Smooth muscle cell (in vitro differentiated cells): ENCODE measurements around the gene ZNF385B. TPM values are rescaled to one million over a fixed set of nuclear protein-coding genes. Genes with fewer than 3 reads are reported as not detected.

ENCODE experiments used
- DNase-seq: peaks from one replicate; lab custom pipeline; 2025; ENCODE audit not compliant: unreplicated experiment; lab: John Stamatoyannopoulos, UW
- H2AFZ ChIP-seq: fragments of 200-600 bp; sonication (generic); 2 replicates; pipeline ENCODE4 v1.6.0; 2016; ENCODE audit warnings: antibody characterized with exemption, low read depth, mild to moderate bottlenecking
- H3F3A ChIP-seq: fragments of 200-600 bp; sonication (generic); 2 replicates; pipeline ENCODE4 v1.6.0; 2017; ENCODE audit warnings: antibody characterized with exemption, low read depth
- H3K27ac ChIP-seq: fragments of 200-600 bp; sonication (generic); 2 replicates; pipeline ENCODE4 v1.5.1; 2016; ENCODE audit warnings: low read depth, mild to moderate bottlenecking
- H3K27me3 ChIP-seq: fragments of 200-600 bp; sonication (generic); 2 replicates; pipeline ENCODE4 v1.6.1; 2016; ENCODE audit warnings: low read depth, mild to moderate bottlenecking
- H3K36me3 ChIP-seq: fragments of 200-600 bp; sonication (generic); 2 replicates; pipeline ENCODE4 v1.5.1; 2016; ENCODE audit warnings: low read depth
- H3K4me1 ChIP-seq: fragments of 200-600 bp; sonication (generic); 2 replicates; pipeline ENCODE4 v1.5.1; 2016; ENCODE audit warnings: low read depth
- H3K4me2 ChIP-seq: fragments of 200-600 bp; sonication (generic); 2 replicates; pipeline ENCODE4 v1.6.0; 2016; ENCODE audit warnings: mild to moderate bottlenecking
- H3K4me3 ChIP-seq: fragments of 200-600 bp; sonication (generic); 2 replicates; pipeline ENCODE4 v1.5.1; 2016; ENCODE audit warnings: mild to moderate bottlenecking
- H3K79me2 ChIP-seq: fragments of 200-600 bp; sonication (generic); 2 replicates; pipeline ENCODE4 v1.6.0; 2016; ENCODE audit warnings: low read depth, mild to moderate bottlenecking
- H3K9ac ChIP-seq: fragments of 200-600 bp; sonication (generic); 2 replicates; pipeline ENCODE4 v1.6.0; 2016; ENCODE audit warnings: low read depth
- H3K9me3 ChIP-seq: fragments of 200-600 bp; sonication (generic); replicated peaks from 2 replicates; pipeline ENCODE4 v1.5.1; 2016; ENCODE audit warnings: low read depth
- H4K20me1 ChIP-seq: fragments of 200-600 bp; sonication (generic); 2 replicates; pipeline ENCODE4 v1.6.0; 2016; ENCODE audit warnings: low read depth
- WGBS: methylation state at CpG from one replicate; pipeline ENCODE4 v1.1.7; 2016; ENCODE audit warnings: low lambda C conversion rate; 5-methylcytosine and 5-hydroxymethylcytosine counted together
- polyA plus RNA-seq: library from polyadenylated mRNA; unstranded; fragments of >200 nt; fragmentation: Nextera tagmentation; extraction: Ambion mirVana; gene quantifications from 2 replicates; pipeline ENCODE4 v1.2.1, GENCODE V29; 2016
- total RNA-seq: library from RNA; depleted of rRNA; stranded (reverse); fragments of >200 nt; gene quantifications from 2 replicates; pipeline ENCODE4 v1.2.3, GENCODE V29; 2014
- TF ChIP-seq, protein P1 (sequence below): fragments of 200-600 bp; sonication (generic); IDR thresholded peaks from 2 replicates; pipeline ENCODE4 v1.5.1; 2017; ENCODE audit warnings: borderline replicate concordance, mild to moderate bottlenecking, antibody characterized with exemption; ENCODE audit not compliant: insufficient read depth, poor library complexity, severe bottlenecking

The ZNF385B gene
- total and polyA plus RNA-seq, 2 experiments from 2014 or later, result 1.4 to 3.2 TPM

DNA sequence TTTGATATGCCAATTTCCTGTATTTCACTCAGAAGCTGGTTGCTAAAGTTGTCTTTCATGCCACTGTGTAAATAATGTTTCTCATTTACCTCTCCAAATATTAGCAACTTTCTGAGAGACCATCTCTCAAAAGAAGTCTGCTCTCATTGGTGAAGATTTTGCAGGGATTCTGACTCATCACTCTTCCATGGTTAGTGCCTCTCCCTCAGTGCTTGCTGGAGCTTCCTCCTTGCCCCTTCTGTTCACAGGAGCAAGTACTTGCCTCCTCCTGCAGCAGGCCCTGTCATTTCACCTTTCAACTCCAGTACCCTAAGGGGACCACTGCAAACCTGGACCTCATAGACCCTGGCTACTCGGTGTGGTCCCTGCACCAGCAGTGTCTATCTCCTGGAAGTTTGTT, 168.8 kb downstream of the ZNF385B start:
- H3K27me3 ChIP-seq, result no peaks in the 10 kb centered on the region
- H3K9me3 ChIP-seq, result no peaks in the 10 kb centered on the region
- no peaks in the 10 kb centered on the region for H3K36me3 ChIP-seq
- no peak overlapping the region for H3K4me2 ChIP-seq
- no peak overlapping the region for H2AFZ ChIP-seq
- no peak overlapping the region for H3K27ac ChIP-seq
- no peaks in the 10 kb centered on the region for H3F3A ChIP-seq
- H3K9ac ChIP-seq, result no peak overlapping the region
- 89% methylated on average over 1 of the region's 1 CpG for whole genome bisulfite sequencing
- H3K4me1 ChIP-seq, result no peaks in the 10 kb centered on the region
- no peak for DNase-seq
- no peak overlapping the region for H3K4me3 ChIP-seq
- no peaks in the 10 kb centered on the region for H4K20me1 ChIP-seq
- TF ChIP-seq, protein P1, sequence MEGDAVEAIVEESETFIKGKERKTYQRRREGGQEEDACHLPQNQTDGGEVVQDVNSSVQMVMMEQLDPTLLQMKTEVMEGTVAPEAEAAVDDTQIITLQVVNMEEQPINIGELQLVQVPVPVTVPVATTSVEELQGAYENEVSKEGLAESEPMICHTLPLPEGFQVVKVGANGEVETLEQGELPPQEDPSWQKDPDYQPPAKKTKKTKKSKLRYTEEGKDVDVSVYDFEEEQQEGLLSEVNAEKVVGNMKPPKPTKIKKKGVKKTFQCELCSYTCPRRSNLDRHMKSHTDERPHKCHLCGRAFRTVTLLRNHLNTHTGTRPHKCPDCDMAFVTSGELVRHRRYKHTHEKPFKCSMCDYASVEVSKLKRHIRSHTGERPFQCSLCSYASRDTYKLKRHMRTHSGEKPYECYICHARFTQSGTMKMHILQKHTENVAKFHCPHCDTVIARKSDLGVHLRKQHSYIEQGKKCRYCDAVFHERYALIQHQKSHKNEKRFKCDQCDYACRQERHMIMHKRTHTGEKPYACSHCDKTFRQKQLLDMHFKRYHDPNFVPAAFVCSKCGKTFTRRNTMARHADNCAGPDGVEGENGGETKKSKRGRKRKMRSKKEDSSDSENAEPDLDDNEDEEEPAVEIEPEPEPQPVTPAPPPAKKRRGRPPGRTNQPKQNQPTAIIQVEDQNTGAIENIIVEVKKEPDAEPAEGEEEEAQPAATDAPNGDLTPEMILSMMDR, result no peak
- H3K79me2 ChIP-seq, result no peaks in the 10 kb centered on the region

DNA sequence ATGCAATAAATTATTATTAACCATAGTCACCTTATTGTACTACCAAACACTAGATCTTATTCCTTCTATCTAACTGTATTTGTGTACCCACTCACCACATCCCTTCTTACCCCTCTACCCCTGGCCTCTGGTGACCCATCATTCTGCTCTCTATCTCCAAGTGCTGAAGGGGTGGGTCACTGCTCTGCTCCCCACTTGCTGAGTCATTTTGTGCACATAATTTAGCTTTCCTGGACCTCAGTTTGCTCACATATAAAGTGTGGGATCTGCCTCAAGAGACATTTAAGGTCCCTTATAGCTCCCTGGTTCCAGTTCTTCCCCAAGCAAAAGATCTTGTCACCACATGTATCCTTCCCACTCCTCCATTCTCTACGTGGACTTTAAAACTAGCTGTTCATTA, 169.4 kb downstream of the ZNF385B start:
- no peak overlapping the region for H3K4me3 ChIP-seq
- H3K27ac ChIP-seq, result no peak overlapping the region
- H3K9ac ChIP-seq, result no peak overlapping the region
- no peaks in the 10 kb centered on the region for H3K27me3 ChIP-seq
- TF ChIP-seq, protein P1, result no peak
- no peak for DNase-seq
- 71% methylated on average over 1 of the region's 1 CpG for WGBS
- no peaks in the 10 kb centered on the region for H3K36me3 ChIP-seq
- no peaks in the 10 kb centered on the region for H4K20me1 ChIP-seq
- no peak overlapping the region for H3K4me2 ChIP-seq
- H2AFZ ChIP-seq, result no peak overlapping the region
- H3F3A ChIP-seq, result no peaks in the 10 kb centered on the region
- H3K9me3 ChIP-seq, result no peaks in the 10 kb centered on the region
- H3K4me1 ChIP-seq, result no peaks in the 10 kb centered on the region
- H3K79me2 ChIP-seq, result no peaks in the 10 kb centered on the region

DNA sequence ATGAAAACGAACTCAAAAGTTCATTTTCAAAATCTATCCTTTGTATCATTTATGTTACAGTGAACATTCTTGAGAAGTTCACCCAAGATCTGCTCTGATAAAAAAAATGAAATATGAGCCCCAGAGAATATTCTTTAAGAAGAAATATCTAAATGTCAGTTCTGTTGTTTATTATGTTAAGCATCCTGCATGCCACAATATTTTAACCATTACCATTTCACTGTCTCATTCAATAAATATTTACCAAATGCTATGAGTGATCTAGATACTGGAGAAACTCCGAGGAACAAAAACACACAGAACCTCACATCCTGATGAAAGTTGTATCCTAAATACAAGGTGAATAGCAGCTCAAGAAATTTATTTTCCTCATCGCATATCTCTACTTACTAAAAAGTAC, 170.2 kb downstream of the ZNF385B start:
- no peaks in the 10 kb centered on the region for H3K9me3 ChIP-seq
- no peak overlapping the region for H2AFZ ChIP-seq
- H3K27ac ChIP-seq, result no peak overlapping the region
- no peak overlapping the region for H3K9ac ChIP-seq
- no peaks in the 10 kb centered on the region for H4K20me1 ChIP-seq
- H3K79me2 ChIP-seq, result no peaks in the 10 kb centered on the region
- WGBS, result 85% methylated on average over 3 of the region's 3 CpGs
- H3K4me1 ChIP-seq, result no peaks in the 10 kb centered on the region
- DNase-seq, result no peak
- no peaks in the 10 kb centered on the region for H3K36me3 ChIP-seq
- no peaks in the 10 kb centered on the region for H3F3A ChIP-seq
- no peaks in the 10 kb centered on the region for H3K27me3 ChIP-seq
- H3K4me2 ChIP-seq, result no peak overlapping the region
- no peak overlapping the region for H3K4me3 ChIP-seq
- TF ChIP-seq, protein P1, result no peak

DNA sequence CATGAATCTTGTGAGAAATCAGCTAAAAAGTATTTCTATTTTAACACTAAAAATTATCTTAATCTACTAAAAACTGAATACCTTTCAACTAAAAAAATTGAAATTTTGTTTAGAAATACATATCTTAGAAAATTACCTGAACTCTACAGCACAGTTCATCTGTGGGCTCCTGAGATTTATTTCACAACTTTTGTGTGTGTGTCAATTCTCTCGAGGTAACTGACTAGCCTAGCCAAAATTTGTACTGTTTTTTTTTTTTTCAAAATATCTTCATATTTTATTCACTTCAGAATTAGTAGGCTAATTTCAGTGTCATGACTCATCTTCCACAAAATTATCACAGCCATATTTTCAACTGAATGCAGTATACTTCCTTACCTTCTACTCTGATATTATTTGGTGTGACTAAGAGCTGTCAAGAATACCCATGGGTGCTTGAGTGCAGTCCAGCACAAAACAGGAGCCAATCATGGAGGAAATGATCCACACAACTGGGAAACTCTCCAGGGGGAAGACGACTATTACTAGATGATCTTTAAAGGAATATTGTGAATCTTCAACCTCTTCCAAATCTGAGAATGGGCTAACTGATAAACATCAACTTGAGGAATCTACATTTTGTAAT, 174.6 kb downstream of the ZNF385B start:
- DNase-seq, result no peak
- no peak overlapping the region for H3K9ac ChIP-seq
- no peaks in the 10 kb centered on the region for H3K4me1 ChIP-seq
- H3K27ac ChIP-seq, result no peak overlapping the region
- H3K27me3 ChIP-seq, result no peaks in the 10 kb centered on the region
- no peak overlapping the region for H2AFZ ChIP-seq
- H3K36me3 ChIP-seq, result no peaks in the 10 kb centered on the region
- H3K79me2 ChIP-seq, result no peaks in the 10 kb centered on the region
- H3K9me3 ChIP-seq, result no peaks in the 10 kb centered on the region
- no peak overlapping the region for H3K4me2 ChIP-seq
- WGBS, result 95% methylated on average over 2 of the region's 2 CpGs
- no peak overlapping the region for H3K4me3 ChIP-seq
- no peaks in the 10 kb centered on the region for H4K20me1 ChIP-seq
- TF ChIP-seq, protein P1, result no peak
- H3F3A ChIP-seq, result no peaks in the 10 kb centered on the region
